SIG-M5 treated with dmso at 0.1 percent for 504 hours (cell line): Measurements from ENCODE around the gene ARRDC5.
"Not testable (repeated sequence)": the region's sequence is repeated elsewhere in the genome, so short reads cannot be mapped to it uniquely, and the experiment has no call there.

Source experiments
- DNase-seq: peaks from one replicate; lab custom pipeline; 2025; ENCODE audit not compliant: unreplicated experiment; lab: John Stamatoyannopoulos, UW

The ARRDC5 gene

GRCh38 chr19:4910594-4911281, 8.0 kb upstream of the ARRDC5 start:
- DNase-seq, result peak; percentile 76

- DNase-seq, result peak; percentile 86
Observed at GRCh38 chr19:4909897-4910593, 7.3 kb upstream of the ARRDC5 start.

GRCh38 chr19:4909156-4909896, 6.6 kb upstream of the ARRDC5 start, which contains the start of gene UHRF1:
Gene UHRF1 (plus strand): TSS chr19:4909501. CDS start chr19:4910886, 1,385 bp downstream.
- peak; percentile 48 for DNase-seq

GRCh38 chr19:4908781-4909155, 6.1 kb upstream of the ARRDC5 start:
- DNase-seq, result no peak

- no peak for DNase-seq
Observed at GRCh38 chr19:4908360-4908759, 5.7 kb upstream of the ARRDC5 start.

GRCh38 chr19:4906963-4907362, 4.3 kb upstream of the ARRDC5 start:
- no peak for DNase-seq

GRCh38 chr19:4904481-4904880, 1.8 kb upstream of the ARRDC5 start:
- DNase-seq, result no peak

GRCh38 chr19:4900879-4901278, 1.8 kb downstream of the ARRDC5 start:
- DNase-seq, result peak; percentile 60

- DNase-seq, result no peak
Observed at GRCh38 chr19:4897146-4897545, 5.5 kb downstream of the ARRDC5 start.

GRCh38 chr19:4896372-4896771, 6.3 kb downstream of the ARRDC5 start:
- no peak for DNase-seq

GRCh38 chr19:4892962-4893361, 9.7 kb downstream of the ARRDC5 start:
- not testable (repeated sequence) for DNase-seq

- DNase-seq, result no peak
Observed at GRCh38 chr19:4891066-4891465, 11.6 kb downstream of the ARRDC5 start.

GRCh38 chr19:4889034-4889815, 13.5 kb downstream of the ARRDC5 start:
- DNase-seq, result no peak

GRCh38 chr19:4887803-4888202, 14.9 kb downstream of the ARRDC5 start:
- not testable (repeated sequence) for DNase-seq

GRCh38 chr19:4884993-4885392, 17.7 kb downstream of the ARRDC5 start:
- DNase-seq, result not testable (repeated sequence)

- DNase-seq, result not testable (repeated sequence)
Observed at GRCh38 chr19:4882874-4883273, 19.8 kb downstream of the ARRDC5 start.

GRCh38 chr19:4879041-4879440, 23.7 kb downstream of the ARRDC5 start:
- DNase-seq, result no peak

GRCh38 chr19:4878491-4878968, 24.2 kb downstream of the ARRDC5 start:
- DNase-seq, result no peak

- no peak for DNase-seq
Observed at GRCh38 chr19:4877753-4878490, 24.8 kb downstream of the ARRDC5 start.

- no peak for DNase-seq
Observed at GRCh38 chr19:4873930-4874329, 28.8 kb downstream of the ARRDC5 start.
